Lung (tissue), 12 donors: Measurements from ENCODE around the gene HDHD3. TPM values are rescaled to one million over a fixed set of nuclear protein-coding genes. Genes with fewer than 3 reads are reported as not detected.

ENCODE experiments used
- ATAC-seq: fragments of 200-7000 bp; cut with Tn5 transposase; one replicate; pipeline ENCODE4 v1.9.1; 2020; ENCODE audit warnings: moderate number of reproducible peaks; ENCODE audit not compliant: insufficient read depth, low FRiP score
- DNase-seq, 3 donors: peaks; one replicate each; pipeline ENCODE4 v3.0.0-alpha.2; 2013 to 2017
- H3K27ac ChIP-seq, 2 donors: one replicate each; pipeline ENCODE4 v1.5.1; 2013; ENCODE audit warnings: mild to moderate bottlenecking in 2 of 2, moderate library complexity in 2 of 2, control low read depth in 1 of 2, inconsistent platforms in 1 of 2, low read depth in 1 of 2, low read length in 1 of 2
- H3K27me3 ChIP-seq, 3 donors: one replicate each; pipeline ENCODE4 v1.5.1; 2013; ENCODE audit warnings: low read length in 2 of 3; ENCODE audit not compliant: control insufficient read depth in 3 of 3, insufficient read depth in 3 of 3
- H3K36me3 ChIP-seq, 4 donors: one replicate each; pipeline ENCODE4 v1.5.1; 2013; ENCODE audit warnings: low read length in 4 of 4, mild to moderate bottlenecking in 1 of 4, moderate library complexity in 1 of 4; ENCODE audit not compliant: control insufficient read depth in 4 of 4, insufficient read depth in 4 of 4
- H3K4me1 ChIP-seq, 5 donors: one replicate each; pipeline ENCODE4 v1.5.1; 2013; ENCODE audit warnings: low read length in 5 of 5, mild to moderate bottlenecking in 2 of 5, moderate library complexity in 1 of 5; ENCODE audit not compliant: control insufficient read depth in 5 of 5, insufficient read depth in 5 of 5
- H3K4me3 ChIP-seq: one replicate; pipeline ENCODE4 v1.5.1; 2013; ENCODE audit warnings: mild to moderate bottlenecking, control low read depth, moderate library complexity
- H3K9ac ChIP-seq, 2 donors: one replicate each; pipeline ENCODE4 v1.5.1; 2013; ENCODE audit warnings: low read length in 2 of 2, control low read depth in 1 of 2; ENCODE audit not compliant: insufficient read depth in 1 of 2
- H3K9me3 ChIP-seq, 4 donors: one replicate each; pipeline ENCODE4 v1.5.1; 2013; ENCODE audit warnings: low read length in 3 of 4, mild to moderate bottlenecking in 1 of 4, moderate library complexity in 1 of 4; ENCODE audit not compliant: control insufficient read depth in 4 of 4, insufficient read depth in 3 of 4
- CTCF ChIP-seq: IDR thresholded peaks from 2 replicates; pipeline ENCODE4 v1.5.1; 2012; ENCODE audit warnings: mild to moderate bottlenecking; ENCODE audit errors: control extremely low read depth, extremely low read depth
- whole genome bisulfite sequencing, 2 donors: extraction: QIAGEN DNeasy Blood & Tissue Kit; methylation state at CpG; one replicate each; pipeline ENCODE4 v1.1.7; 2013; 5-methylcytosine and 5-hydroxymethylcytosine counted together
- polyA plus RNA-seq, 2 donors: library from polyadenylated mRNA; stranded (reverse); fragments of 200-250 nt; gene quantifications; one replicate each; pipeline ENCODE4 v1.2.1, GENCODE V29; 2013
- total RNA-seq, 2 donors: library from RNA; depleted of rRNA in 1 of 2; stranded (reverse); fragments of >200 nt in 1 of 2; gene quantifications; one replicate each; pipeline ENCODE4 v1.2.1, GENCODE V29; 2014 to 2021
- donor health status: control.
- donor health status: control.
- donor health status: Bipolar disorder and iron deficiency.
- donor health status: healthy.
- donor health status: DM: yes; HTN: yes; CAD: no.

HDHD3 gene
- total and polyA plus RNA-seq, 4 donors, result 17.0 to 21.1 (median 18.9) TPM

GRCh38 chr9:113398796-113399195, 22.0 kb upstream of the HDHD3 start:
- WGBS, 2 donors, result 79 to 80% methylated on average over 5 of the region's 5 CpGs
- Histone ChIP-seq H3K9me3 (no peaks in the 10 kb centered on the region), H3K27ac (peak overlapping the region in 1 of 2 donors; percentile 67), H3K4me1 (peaks cover 9 to 18% (median 13%) of the 10 kb centered on the region in 5 donors), H3K4me3 (no peak overlapping the region), H3K27me3 (no peaks in the 10 kb centered on the region), H3K9ac (no peak overlapping the region), H3K36me3 (peaks cover 0 to 3% (median 0%) of the 10 kb centered on the region in 4 donors)
- DNase-seq (no peak), ATAC-seq (no peak)
- no peak for TF ChIP-seq CTCF

- TF ChIP-seq CTCF, result no peak
Measured at GRCh38 chr9:113397203-113397631, 20.4 kb upstream of the HDHD3 start.

GRCh38 chr9:113395000-113395861, 18.4 kb upstream of the HDHD3 start:
- no peak for TF ChIP-seq CTCF
- peaks cover 0 to 23% (median 19%) of the 10 kb centered on the region in 4 donors for H3K36me3 ChIP-seq
- DNase-seq (no peak), ATAC-seq (no peak)
- no peak overlapping the region for H3K27ac ChIP-seq
- 96 to 97% methylated on average over 9 of the region's 9 CpGs for WGBS, 2 donors
- H3K4me1 ChIP-seq, result peaks cover 4 to 12% (median 11%) of the 10 kb centered on the region in 5 donors
- H3K27me3 ChIP-seq, result no peaks in the 10 kb centered on the region
- H3K9me3 ChIP-seq, result no peaks in the 10 kb centered on the region
- H3K4me3 ChIP-seq, result no peak overlapping the region
- no peak overlapping the region for H3K9ac ChIP-seq

More at GRCh38 chr9:113397203-113397631, 20.4 kb upstream of the HDHD3 start:
- no peak for ATAC-seq
- Histone ChIP-seq H3K27ac (no peak overlapping the region), H3K36me3 (peaks cover 0 to 11% (median 6%) of the 10 kb centered on the region in 4 donors), H3K9me3 (no peaks in the 10 kb centered on the region), H3K4me3 (no peak overlapping the region), H3K27me3 (no peaks in the 10 kb centered on the region), H3K9ac (no peak overlapping the region), H3K4me1 (peaks cover 9 to 18% (median 13%) of the 10 kb centered on the region in 5 donors)
- DNase-seq, result no peak
- 79 to 93% methylated on average over 3 of the region's 3 CpGs for WGBS, 2 donors
